ENCODE measurements around the gene ANKAR. TPM values are rescaled to one million over a fixed set of nuclear protein-coding genes. Genes with fewer than 3 reads are reported as not detected.

Gene ANKAR
- total RNA-seq, 2 experiments from 2014 or later, result 7.9 to 8.0 TPM

- Mint-ChIP-seq H3K27me3 (no peaks in the 10 kb centered on the region), H3K27ac (no peak overlapping the region), H3K36me3 (ENCODE audit: low read depth) (no peaks in the 10 kb centered on the region), H3K4me3 (no peak overlapping the region), H3K9me3 (peaks cover 3% of the 10 kb centered on the region), H3K4me1 (ENCODE audit: low read depth) (peaks cover 47% of the 10 kb centered on the region)
- Histone ChIP-seq H3K4me1 (ENCODE audit: insufficient read depth, low read length) (peaks cover 26% of the 10 kb centered on the region), H3K27me3 (ENCODE audit: control insufficient read depth in 1 of 2, insufficient read depth in 2 of 2, low read length in 2 of 2) (no peaks in the 10 kb centered on the region), H3K27ac (ENCODE audit: low read depth in 1 of 2, low read length in 2 of 2) (no peak overlapping the region), H3K36me3 (ENCODE audit: insufficient read depth, low read length) (no peaks in the 10 kb centered on the region), H3K4me3 (ENCODE audit: low read length) (no peak overlapping the region), H3K9me3 (ENCODE audit: control insufficient read depth in 1 of 2, insufficient read depth in 1 of 2, low read length in 2 of 2) (peaks cover 0 to 9% of the 10 kb centered on the region in 2 experiments)
- ChIA-PET CTCF (no interaction called here), POLR2A (no interaction called here)
- ATAC-seq (ENCODE audit: poor library complexity) (no peak), DNase-seq (no peak)
- TF ChIP-seq CTCF (IDR thresholded peaks at IDR 0.05), result no peak
- intact Hi-C loops (cut with DNase I, micrococcal nuclease), result loop anchor here in 1 of 2 experiments (5.0 kb wide), 3 partner anchors 413 to 713 kb away; partner anchors contain the start of gene HIBCH
Measured at GRCh38 chr2:189654641-189655040, 19.8 kb upstream of the ANKAR start.

GRCh38 chr2:189657867-189658266 is 16.6 kb upstream of the ANKAR start:
- ChIA-PET POLR2A (interaction anchor here (0.6 to 6.4 kb wide), 9 partner anchors 11 to 216 kb away, joined by 3 to 43 read pairs (median 4); partner anchors contain the start of genes ANKAR, ORMDL1, OSGEPL1 and SLC40A1), CTCF (interaction anchor here (1.2 to 2.5 kb wide), 2 partner anchors 9 to 105 kb away, joined by 3 to 11 read pairs; partner anchors contain the start of gene OSGEPL1)
- ATAC-seq (ENCODE audit: poor library complexity) (peak; percentile 9), DNase-seq (peak in 11 of 14 experiments; percentile 27 to 84 (median 45))
- Histone ChIP-seq H3K9me3 (ENCODE audit: control insufficient read depth in 1 of 2, insufficient read depth in 1 of 2, low read length in 2 of 2) (peaks cover 0 to 7% of the 10 kb centered on the region in 2 experiments), H3K4me3 (ENCODE audit: low read length) (peak overlapping the region; percentile 3), H3K27me3 (ENCODE audit: control insufficient read depth in 1 of 2, insufficient read depth in 2 of 2, low read length in 2 of 2) (no peaks in the 10 kb centered on the region), H3K4me1 (ENCODE audit: insufficient read depth, low read length) (peaks cover 38% of the 10 kb centered on the region), H3K27ac (ENCODE audit: low read depth in 1 of 2, low read length in 2 of 2) (peak overlapping the region; percentile 66 to 67), H3K36me3 (ENCODE audit: insufficient read depth, low read length) (no peaks in the 10 kb centered on the region)
- intact Hi-C loops (cut with DNase I, micrococcal nuclease), result loop anchor here in 1 of 2 experiments (5.0 kb wide), 3 partner anchors 409 to 709 kb away; partner anchors contain the start of gene HIBCH
- Mint-ChIP-seq H3K9me3 (no peaks in the 10 kb centered on the region), H3K27ac (peak overlapping the region; percentile 97), H3K4me1 (ENCODE audit: low read depth) (peaks cover 52% of the 10 kb centered on the region), H3K4me3 (peak overlapping the region; percentile 73), H3K27me3 (no peaks in the 10 kb centered on the region), H3K36me3 (ENCODE audit: low read depth) (no peaks in the 10 kb centered on the region)
- TF ChIP-seq CTCF (IDR thresholded peaks at IDR 0.05), result no peak

- Histone ChIP-seq H3K36me3 (ENCODE audit: insufficient read depth, low read length) (peaks cover 2% of the 10 kb centered on the region), H3K4me1 (ENCODE audit: insufficient read depth, low read length) (peaks cover 43% of the 10 kb centered on the region), H3K27me3 (ENCODE audit: control insufficient read depth in 1 of 2, insufficient read depth in 2 of 2, low read length in 2 of 2) (no peaks in the 10 kb centered on the region), H3K27ac (ENCODE audit: low read depth in 1 of 2, low read length in 2 of 2) (peak overlapping the region; percentile 66 to 67), H3K9me3 (ENCODE audit: control insufficient read depth in 1 of 2, insufficient read depth in 1 of 2, low read length in 2 of 2) (peaks cover 0 to under 1% of the 10 kb centered on the region in 2 experiments), H3K4me3 (ENCODE audit: low read length) (peak overlapping the region; percentile 3)
- H3K27ac Mint-ChIP-seq, result peak overlapping the region; percentile 97
- no peak for TF ChIP-seq CTCF (IDR thresholded peaks at IDR 0.05)
- no peaks in the 10 kb centered on the region for H3K9me3 Mint-ChIP-seq
- H3K4me3 Mint-ChIP-seq, result peak overlapping the region; percentile 73
- peaks cover 2% of the 10 kb centered on the region for H3K36me3 Mint-ChIP-seq (ENCODE audit: low read depth)
- CTCF ChIA-PET, result interaction anchor here (1.2 to 2.5 kb wide), 4 partner anchors 9 to 104 kb away, joined by 3 to 11 read pairs (median 7); partner anchors contain the start of genes ANKAR and OSGEPL1
- ATAC-seq (ENCODE audit: poor library complexity), result peak; percentile 27
- intact Hi-C loops (cut with DNase I, micrococcal nuclease), result loop anchor here in 1 of 2 experiments (5.0 kb wide), 3 partner anchors 409 to 709 kb away; partner anchors contain the start of gene HIBCH
- H3K27me3 Mint-ChIP-seq, result no peaks in the 10 kb centered on the region
- POLR2A ChIA-PET, result interaction anchor here (0.8 to 6.4 kb wide), 11 partner anchors 12 to 217 kb away, joined by 3 to 43 read pairs (median 4); partner anchors contain the start of genes ANKAR, OSGEPL1, SLC40A1 and WDR75
- peak in 11 of 14 experiments; percentile 11 to 62 (median 40) for DNase-seq
- peaks cover 55% of the 10 kb centered on the region for H3K4me1 Mint-ChIP-seq (ENCODE audit: low read depth)
Measured at GRCh38 chr2:189658306-189659212, 15.9 kb upstream of the ANKAR start.
